ENCODE results near the gene RASSF4. TPM values are rescaled to one million over a fixed set of nuclear protein-coding genes. Genes with fewer than 3 reads are reported as not detected.
A peak's percentile ranks its signal among the peaks of the same experiment; 100 is the strongest.
"Not testable (repeated sequence)": the region's sequence is repeated elsewhere in the genome, so short reads cannot be mapped to it uniquely, and the experiment has no call there.

Gene RASSF4
- total and polyA plus RNA-seq, 2 experiments from 2014 or later = 2.1 to 2.3 TPM

DNA sequence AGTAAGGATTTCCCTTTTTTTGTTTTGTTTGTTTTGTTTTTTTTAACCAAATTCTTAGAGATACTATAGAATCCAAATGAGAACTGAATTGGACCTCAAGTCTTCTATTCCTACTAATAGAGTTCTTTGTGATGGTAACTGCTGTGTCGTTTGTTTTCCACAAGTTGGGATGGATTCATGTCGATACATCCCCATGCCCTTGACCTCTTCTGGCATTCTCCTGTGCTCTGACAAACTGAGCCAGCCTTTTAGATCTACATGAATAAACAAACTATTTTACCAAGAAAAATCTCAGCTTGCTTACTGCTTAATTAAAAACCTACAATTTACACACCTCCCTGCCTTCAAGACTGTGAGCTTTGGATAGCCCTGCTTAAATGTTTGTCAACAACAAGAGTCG lies 45.1 kb downstream of the RASSF4 start:
- Histone ChIP-seq H3K4me1 (ENCODE audit: insufficient read depth) (peaks cover 20% of the 10 kb centered on the region), H4K20me1 (ENCODE audit: insufficient read depth) (no peaks in the 10 kb centered on the region), H3K9me3 (ENCODE audit: low read depth) (no peaks in the 10 kb centered on the region), H3K36me3 (ENCODE audit: low read depth) (peaks cover 13% of the 10 kb centered on the region; the same call in 1 of the 2 replicates), H3K79me2 (ENCODE audit: insufficient read depth) (peaks cover 28% of the 10 kb centered on the region), H3F3A (ENCODE audit: insufficient read depth) (peaks cover 29% of the 10 kb centered on the region), H3K9me2 (ENCODE audit: insufficient read depth) (no peaks in the 10 kb centered on the region), H3K9ac (no peak overlapping the region), H3K27ac (no peak overlapping the region), H2AFZ (no peak overlapping the region), H3K4me3 (no peak overlapping the region), H3K4me2 (ENCODE audit: unreplicated experiment) (no peak overlapping the region), H3K27me3 (replicated peaks; ENCODE audit: insufficient read depth) (no peaks in the 10 kb centered on the region)
- no peak for DNase-seq
- TF ChIP-seq EZH2 (IDR thresholded peaks at IDR 0.05; ENCODE audit: insufficient read depth, poor library complexity, severe bottlenecking) = no peak
- TF ChIP-seq EZH2phosphoT487 (IDR thresholded peaks at IDR 0.05; ENCODE audit: insufficient read depth, low read depth) = no peak
- WGBS, 2 experiments (ENCODE audit: low coverage in 1 of 2, low lambda C conversion rate in 2 of 2, missing lambda C conversion rate in 2 of 2) = 69 to 74% methylated on average over 3 of the region's 3 CpGs
- in situ Hi-C loops (cut with MboI) = no loop called here

DNA sequence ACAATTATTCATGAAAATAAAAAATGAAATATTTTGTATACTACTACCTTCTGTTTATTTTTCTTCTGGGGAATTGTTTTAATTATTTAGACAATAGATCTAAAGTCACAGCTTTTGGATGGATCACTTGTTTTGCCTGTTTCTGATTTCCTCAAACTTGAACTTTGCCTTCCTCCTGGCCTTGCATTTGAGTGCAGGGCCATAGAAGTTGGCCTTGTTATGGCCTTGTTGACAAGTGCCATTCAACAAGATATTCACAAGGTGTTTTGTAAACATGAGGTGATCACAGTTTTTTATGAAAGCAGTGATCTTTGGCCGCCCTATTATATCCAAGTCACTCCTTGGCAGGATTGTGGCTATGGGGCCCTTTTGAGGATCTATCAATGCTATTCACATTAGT lies 45.7 kb downstream of the RASSF4 start:
- Histone ChIP-seq H3K9me2 (ENCODE audit: insufficient read depth) (no peaks in the 10 kb centered on the region), H3K4me2 (ENCODE audit: unreplicated experiment) (no peak overlapping the region), H3K36me3 (ENCODE audit: low read depth) (peaks cover 13% of the 10 kb centered on the region; the same call in 1 of the 2 replicates), H3K27me3 (replicated peaks; ENCODE audit: insufficient read depth) (no peaks in the 10 kb centered on the region), H3K9ac (no peak overlapping the region), H2AFZ (no peak overlapping the region), H3K4me3 (no peak overlapping the region), H3K9me3 (ENCODE audit: low read depth) (no peaks in the 10 kb centered on the region), H3K27ac (no peak overlapping the region), H3K79me2 (ENCODE audit: insufficient read depth) (peaks cover 28% of the 10 kb centered on the region), H3F3A (ENCODE audit: insufficient read depth) (peaks cover 23% of the 10 kb centered on the region), H4K20me1 (ENCODE audit: insufficient read depth) (no peaks in the 10 kb centered on the region), H3K4me1 (ENCODE audit: insufficient read depth) (peaks cover 14% of the 10 kb centered on the region)
- TF ChIP-seq EZH2 (IDR thresholded peaks at IDR 0.05; ENCODE audit: insufficient read depth, poor library complexity, severe bottlenecking) (no peak), EZH2phosphoT487 (IDR thresholded peaks at IDR 0.05; ENCODE audit: insufficient read depth, low read depth) (no peak)
- DNase-seq = no peak
- in situ Hi-C loops (cut with MboI) = no loop called here
- 96 to 100% methylated on average over 1 of the region's 1 CpG for WGBS, 2 experiments (ENCODE audit: low coverage in 1 of 2, low lambda C conversion rate in 2 of 2, missing lambda C conversion rate in 2 of 2)

DNA sequence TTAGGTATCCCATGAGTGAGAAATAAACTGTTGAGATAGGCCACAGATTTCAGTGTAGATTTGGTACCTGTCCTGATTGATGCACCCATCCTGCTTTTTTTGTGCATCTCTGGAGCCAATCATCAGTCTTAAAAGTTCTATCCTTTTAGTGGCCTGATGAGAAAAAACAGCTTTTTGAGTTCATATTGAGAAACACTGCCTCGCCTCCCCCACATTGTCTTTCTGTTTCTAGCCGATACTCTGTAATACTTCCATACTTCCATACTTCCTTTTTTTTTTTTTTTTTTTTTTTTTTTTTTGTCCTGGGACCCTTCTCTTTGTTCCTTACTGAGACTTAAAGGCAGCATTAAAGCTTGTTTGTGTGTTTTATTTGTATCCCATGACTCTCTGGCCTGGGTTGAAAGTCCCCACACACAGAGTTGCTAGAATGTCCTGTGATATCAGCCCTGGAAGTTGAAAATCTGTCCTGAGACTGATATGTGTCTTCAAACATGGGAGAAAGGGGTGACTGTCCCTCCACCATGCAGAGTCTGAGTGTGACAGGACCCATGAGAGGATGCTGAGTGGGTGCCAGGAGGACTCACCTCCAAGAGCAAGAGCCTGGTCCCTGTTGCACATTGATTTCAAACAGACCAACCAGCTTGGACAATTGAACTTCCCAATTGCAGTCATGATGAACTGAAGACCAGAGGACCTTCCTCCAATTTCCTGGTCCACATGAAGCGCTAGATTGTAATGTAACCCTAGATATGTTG lies 46.9 kb downstream of the RASSF4 start:
- H3K4me3 ChIP-seq = no peak overlapping the region
- H3K36me3 ChIP-seq (ENCODE audit: low read depth) = peaks cover 13% of the 10 kb centered on the region; the same call in 1 of the 2 replicates
- no peaks in the 10 kb centered on the region for H3K27me3 ChIP-seq (replicated peaks; ENCODE audit: insufficient read depth)
- H4K20me1 ChIP-seq (ENCODE audit: insufficient read depth) = no peaks in the 10 kb centered on the region
- no peak for TF ChIP-seq EZH2phosphoT487 (IDR thresholded peaks at IDR 0.05; ENCODE audit: insufficient read depth, low read depth)
- no peak for TF ChIP-seq EZH2 (IDR thresholded peaks at IDR 0.05; ENCODE audit: insufficient read depth, poor library complexity, severe bottlenecking)
- no peak for DNase-seq
- H3K27ac ChIP-seq = no peak overlapping the region
- no peak overlapping the region for H2AFZ ChIP-seq
- no peaks in the 10 kb centered on the region for H3K9me2 ChIP-seq (ENCODE audit: insufficient read depth)
- no peak overlapping the region for H3K9ac ChIP-seq
- no peak overlapping the region for H3K4me2 ChIP-seq (ENCODE audit: unreplicated experiment)
- WGBS, 2 experiments (ENCODE audit: low coverage in 1 of 2, low lambda C conversion rate in 2 of 2, missing lambda C conversion rate in 2 of 2) = 95 to 100% methylated on average over 3 of the region's 3 CpGs
- peaks cover 10% of the 10 kb centered on the region for H3K4me1 ChIP-seq (ENCODE audit: insufficient read depth)
- peaks cover 18% of the 10 kb centered on the region for H3F3A ChIP-seq (ENCODE audit: insufficient read depth)
- peaks cover 28% of the 10 kb centered on the region for H3K79me2 ChIP-seq (ENCODE audit: insufficient read depth)
- H3K9me3 ChIP-seq (ENCODE audit: low read depth) = no peaks in the 10 kb centered on the region
- in situ Hi-C loops (cut with MboI) = no loop called here

DNA sequence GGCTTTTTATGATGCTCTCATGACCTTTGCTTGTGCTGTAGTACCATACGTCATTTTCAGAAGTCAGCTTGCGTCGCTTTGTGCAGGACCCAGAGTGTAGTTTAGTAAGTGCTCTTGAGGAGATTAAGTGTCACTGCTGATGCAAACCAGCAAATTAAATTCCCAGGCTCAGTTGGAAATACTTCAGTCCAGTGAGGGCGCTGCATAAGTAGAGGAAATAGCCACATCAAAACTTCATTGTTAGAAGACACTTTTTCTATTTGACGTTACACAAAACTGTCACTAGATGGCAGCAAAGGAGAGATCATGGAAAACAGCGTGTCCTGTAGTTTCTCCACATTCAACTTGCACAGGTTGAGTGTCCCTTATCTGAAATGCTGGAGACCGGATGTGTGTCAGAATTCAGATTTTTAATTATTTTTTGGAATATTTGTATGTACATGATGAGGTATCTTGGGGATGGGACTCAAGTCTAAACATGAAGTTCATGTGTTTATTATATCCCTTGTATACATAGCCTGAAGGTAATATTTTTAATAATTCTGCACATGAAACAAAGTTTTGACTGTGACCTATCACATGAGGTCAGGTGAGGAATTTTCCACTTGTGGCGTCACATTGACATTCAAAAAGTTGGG lies 49.0 kb downstream of the RASSF4 start:
- Histone ChIP-seq H3K4me2 (ENCODE audit: unreplicated experiment) (peak overlapping the region; percentile 10), H3K4me3 (peak overlapping the region; percentile 32; the same call in 1 of the 2 replicates), H3K27ac (no peak overlapping the region), H4K20me1 (ENCODE audit: insufficient read depth) (no peaks in the 10 kb centered on the region), H3K36me3 (ENCODE audit: low read depth) (peaks cover 12% of the 10 kb centered on the region; the same call in 1 of the 2 replicates), H3K79me2 (ENCODE audit: insufficient read depth) (peaks cover 8% of the 10 kb centered on the region), H3K4me1 (ENCODE audit: insufficient read depth) (no peaks in the 10 kb centered on the region), H3F3A (ENCODE audit: insufficient read depth) (peaks cover 9% of the 10 kb centered on the region), H2AFZ (0 out of 2 replicates have a peak overlapping the region, but pooled peaks have one; percentile 14), H3K9me3 (ENCODE audit: low read depth) (no peaks in the 10 kb centered on the region), H3K9ac (no peak overlapping the region), H3K27me3 (replicated peaks; ENCODE audit: insufficient read depth) (no peaks in the 10 kb centered on the region), H3K9me2 (ENCODE audit: insufficient read depth) (no peaks in the 10 kb centered on the region)
- DNase-seq = peak; percentile 90
- in situ Hi-C loops (cut with MboI) = no loop called here
- TF ChIP-seq EZH2phosphoT487 (IDR thresholded peaks at IDR 0.05; ENCODE audit: insufficient read depth, low read depth) (no peak), EZH2 (IDR thresholded peaks at IDR 0.05; ENCODE audit: insufficient read depth, poor library complexity, severe bottlenecking) (no peak)
- WGBS, 2 experiments (ENCODE audit: low coverage in 1 of 2, low lambda C conversion rate in 2 of 2, missing lambda C conversion rate in 2 of 2) = 2% methylated on average over 8 of the region's 8 CpGs

DNA sequence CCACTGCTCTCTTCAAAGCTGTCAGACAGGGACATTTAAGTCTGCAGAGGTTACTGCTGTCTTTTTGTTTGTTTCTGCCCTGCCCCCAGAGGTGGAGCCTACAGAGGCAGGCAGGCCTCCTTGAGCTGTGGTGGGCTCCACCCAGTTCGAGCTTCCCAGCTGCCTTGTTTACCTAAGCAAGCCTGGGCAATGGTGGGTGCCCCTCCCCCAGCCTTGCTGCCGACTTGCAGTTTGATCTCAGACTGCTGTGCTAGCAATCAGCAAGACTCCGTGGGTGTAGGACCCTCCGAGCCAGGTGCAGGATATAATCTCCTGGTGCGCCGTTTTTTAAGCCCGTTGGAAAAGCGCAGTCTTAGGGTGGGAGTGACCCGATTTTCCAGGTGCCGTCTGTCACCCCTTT lies 55.0 kb downstream of the RASSF4 start:
- in situ Hi-C loops (cut with MboI); H3K4me1 ChIP-seq (ENCODE audit: insufficient read depth): not testable (repeated sequence)

More for the DNA sequence above, 55.0 kb downstream of the RASSF4 start:
- H3K4me3 ChIP-seq; H3K9me2 ChIP-seq (ENCODE audit: insufficient read depth); H3F3A ChIP-seq (ENCODE audit: insufficient read depth); H3K79me2 ChIP-seq (ENCODE audit: insufficient read depth); H3K4me2 ChIP-seq (ENCODE audit: unreplicated experiment); H3K9me3 ChIP-seq (ENCODE audit: low read depth); DNase-seq; H3K27ac ChIP-seq; H4K20me1 ChIP-seq (ENCODE audit: insufficient read depth); H3K36me3 ChIP-seq (ENCODE audit: low read depth); H2AFZ ChIP-seq; H3K9ac ChIP-seq; H3K27me3 ChIP-seq (replicated peaks; ENCODE audit: insufficient read depth): not testable (repeated sequence)
- 80 to 83% methylated on average over 10 of the region's 10 CpGs for WGBS, 2 experiments (ENCODE audit: low coverage in 1 of 2, low lambda C conversion rate in 2 of 2, missing lambda C conversion rate in 2 of 2)
